GM12874 (cell line): ENCODE measurements around the gene LMNB1.

Experiments used
- CTCF ChIP-seq: IDR thresholded peaks from 2 replicates; pipeline ENCODE4 v1.5.1; 2011; ENCODE audit warnings: low read depth, mild to moderate bottlenecking, control low read depth, low read length, moderate library complexity; ENCODE audit not compliant: insufficient read depth

LMNB1 gene

GRCh38 chr5:126776499-126777256, at the start of gene LMNB1:
Gene LMNB1 (plus strand): TSS chr5:126777136. CDS start chr5:126777509, 373 bp downstream.
- TF ChIP-seq CTCF = no peak

- no peak for TF ChIP-seq CTCF
Measured at GRCh38 chr5:126732716-126733115, 44.2 kb upstream of the LMNB1 start.

GRCh38 chr5:126736141-126736540, 40.8 kb upstream of the LMNB1 start:
- no peak for TF ChIP-seq CTCF

GRCh38 chr5:126741361-126741760, 35.6 kb upstream of the LMNB1 start:
- TF ChIP-seq CTCF = no peak

GRCh38 chr5:126742425-126742824, 34.5 kb upstream of the LMNB1 start:
- TF ChIP-seq CTCF = no peak

- no peak for TF ChIP-seq CTCF
Measured at GRCh38 chr5:126744836-126745235, 32.1 kb upstream of the LMNB1 start.

GRCh38 chr5:126745259-126745992, 31.5 kb upstream of the LMNB1 start:
- no peak for TF ChIP-seq CTCF
